ENCODE results near the gene KIF6.
"Not testable (repeated sequence)": the region's sequence is repeated elsewhere in the genome, so short reads cannot be mapped to it uniquely, and the experiment has no call there.

The KIF6 gene

GRCh38 chr6:39724787-39725631, at the start of gene KIF6:
Gene KIF6 (minus strand): TSS chr6:39725408. CDS start chr6:39725310, 98 bp downstream.
- in situ Hi-C loops (cut with MboI; ENCODE audit: low sequenced_read_pairs): no loop called here

GRCh38 chr6:39773782-39774181, 48.6 kb upstream of the KIF6 start:
- in situ Hi-C loops (cut with MboI; ENCODE audit: low sequenced_read_pairs): no loop called here

- in situ Hi-C loops (cut with MboI; ENCODE audit: low sequenced_read_pairs): no loop called here
Observed at GRCh38 chr6:39772559-39773273, 47.5 kb upstream of the KIF6 start.

GRCh38 chr6:39770446-39770845, 45.2 kb upstream of the KIF6 start:
- in situ Hi-C loops (cut with MboI; ENCODE audit: low sequenced_read_pairs): no loop called here

GRCh38 chr6:39769012-39769411, 43.8 kb upstream of the KIF6 start:
- in situ Hi-C loops (cut with MboI; ENCODE audit: low sequenced_read_pairs): no loop called here

- in situ Hi-C loops (cut with MboI; ENCODE audit: low sequenced_read_pairs): no loop called here
Observed at GRCh38 chr6:39765508-39766065, 40.4 kb upstream of the KIF6 start.

- in situ Hi-C loops (cut with MboI; ENCODE audit: low sequenced_read_pairs): no loop called here
Observed at GRCh38 chr6:39760226-39760952, 35.2 kb upstream of the KIF6 start.

GRCh38 chr6:39758905-39759605, 33.8 kb upstream of the KIF6 start:
- in situ Hi-C loops (cut with MboI; ENCODE audit: low sequenced_read_pairs): no loop called here

- in situ Hi-C loops (cut with MboI; ENCODE audit: low sequenced_read_pairs): no loop called here
Observed at GRCh38 chr6:39756582-39756981, 31.4 kb upstream of the KIF6 start.

GRCh38 chr6:39755231-39755630, 30.0 kb upstream of the KIF6 start:
- in situ Hi-C loops (cut with MboI; ENCODE audit: low sequenced_read_pairs): no loop called here

GRCh38 chr6:39754514-39755115, 29.4 kb upstream of the KIF6 start:
- in situ Hi-C loops (cut with MboI; ENCODE audit: low sequenced_read_pairs): no loop called here

GRCh38 chr6:39753725-39754045, 28.5 kb upstream of the KIF6 start:
- in situ Hi-C loops (cut with MboI; ENCODE audit: low sequenced_read_pairs): no loop called here

- in situ Hi-C loops (cut with MboI; ENCODE audit: low sequenced_read_pairs): no loop called here
Observed at GRCh38 chr6:39752835-39753724, 27.9 kb upstream of the KIF6 start.

GRCh38 chr6:39746795-39747194, 21.6 kb upstream of the KIF6 start:
- in situ Hi-C loops (cut with MboI; ENCODE audit: low sequenced_read_pairs): no loop called here

GRCh38 chr6:39733704-39734103, 8.5 kb upstream of the KIF6 start:
- in situ Hi-C loops (cut with MboI; ENCODE audit: low sequenced_read_pairs): no loop called here

- in situ Hi-C loops (cut with MboI; ENCODE audit: low sequenced_read_pairs): no loop called here
Observed at GRCh38 chr6:39731565-39731964, 6.4 kb upstream of the KIF6 start.

GRCh38 chr6:39729945-39730344, 4.7 kb upstream of the KIF6 start:
- in situ Hi-C loops (cut with MboI; ENCODE audit: low sequenced_read_pairs): no loop called here

GRCh38 chr6:39725632-39725997, 407 bp upstream of the KIF6 start:
- in situ Hi-C loops (cut with MboI; ENCODE audit: low sequenced_read_pairs): no loop called here

GRCh38 chr6:39723350-39723749, 1.9 kb downstream of the KIF6 start:
- in situ Hi-C loops (cut with MboI; ENCODE audit: low sequenced_read_pairs): not testable (repeated sequence)

All from hTERT RPE-1 (cell line).